Prostate gland (tissue), 2 donors: ENCODE data around the gene FRMD4A. TPM values are rescaled to one million over a fixed set of nuclear protein-coding genes. Genes with fewer than 3 reads are reported as not detected.
"Not testable (repeated sequence)": the region's sequence is repeated elsewhere in the genome, so short reads cannot be mapped to it uniquely, and the experiment has no call there.

Source experiments
- DNase-seq: peaks from one replicate; pipeline ENCODE4 v3.0.0-alpha.2; 2019; ENCODE audit warnings: low spot score
- H3K27ac ChIP-seq, 2 donors: fragments of 200-600 bp; sonication (generic); 2 replicates each; pipeline ENCODE4 v1.5.1; 2017 to 2019
- H3K27me3 ChIP-seq: fragments of 200-600 bp; sonication (generic); replicated peaks from 2 replicates; pipeline ENCODE4 v1.5.1; 2019; ENCODE audit not compliant: insufficient read depth
- H3K36me3 ChIP-seq, 2 donors: fragments of 200-600 bp; sonication (generic); 1 replicate in 1 of 2; 2 replicates in 1 of 2; pipeline versions ENCODE4 v1.5.1 to v1.8.1; 2017 to 2019
- H3K4me1 ChIP-seq: fragments of 200-600 bp; sonication (generic); replicated peaks from 2 replicates; pipeline ENCODE4 v1.5.1; 2019
- H3K4me3 ChIP-seq, 2 donors: fragments of 200-600 bp; sonication (generic); 2 replicates each; pipeline ENCODE4 v1.5.1; 2017 to 2019
- H3K9me3 ChIP-seq: fragments of 200-600 bp; sonication (generic); 2 replicates; pipeline ENCODE4 v1.5.1; 2017
- CTCF ChIP-seq, 4 experiments: fragments of 200-600 bp in 2 of 4; fragments of 450-650 bp in 2 of 4; sonication (generic) in 2 of 4; IDR thresholded peaks; 1 replicate in 3 of 4; 2 replicates in 1 of 4; pipeline ENCODE4 v1.5.1; 2016 to 2019; ENCODE audit warnings: antibody characterized with exemption in 4 of 4, mild to moderate bottlenecking in 2 of 4, moderate library complexity in 2 of 4
- POLR2A ChIP-seq: fragments of 450-650 bp; IDR thresholded peaks from one replicate; pipeline ENCODE4 v1.6.1; 2016; ENCODE audit warnings: antibody characterized with exemption, mild to moderate bottlenecking
- POLR2AphosphoS5 ChIP-seq: sonication (generic); formaldehyde crosslinking; IDR thresholded peaks from one replicate; pipeline ENCODE4 v1.6.1; 2017; ENCODE audit warnings: antibody characterized with exemption
- WGBS: methylation state at CpG from one replicate; pipeline ENCODE4 v1.1.5; 2018; 5-methylcytosine and 5-hydroxymethylcytosine counted together
- intact Hi-C: fragments of 100-400 bp; cut with DNase I; formaldehyde crosslinking; loops from one replicate; pipeline ENCODE4 v1.14.2; 2022
- total RNA-seq, 2 donors: library from RNA; depleted of rRNA; stranded (reverse); fragments of >200 nt; gene quantifications; one replicate each; pipeline ENCODE4 v1.1.0, GENCODE V29; 2016

The FRMD4A gene
- total RNA-seq, 2 donors from 2014 or later: 38.0 to 53.2 TPM

GRCh38 chr10:14052931-14053330 is 277.8 kb downstream of the FRMD4A start:
- no peaks in the 10 kb centered on the region for H3K9me3 ChIP-seq
- TF ChIP-seq CTCF (IDR thresholded peaks at IDR 0.05) (no peak), POLR2A (no peak), POLR2AphosphoS5 (no peak)
- no peaks in the 10 kb centered on the region for H3K4me1 ChIP-seq
- H3K36me3 ChIP-seq: no peaks in the 10 kb centered on the region
- no peak for DNase-seq
- H3K27me3 ChIP-seq: no peaks in the 10 kb centered on the region
- 87% methylated on average over 5 of the region's 5 CpGs for WGBS
- H3K27ac ChIP-seq: no peak overlapping the region
- no peak overlapping the region for H3K4me3 ChIP-seq
- intact Hi-C loops: no loop called here

- Histone ChIP-seq H3K27me3 (no peaks in the 10 kb centered on the region), H3K36me3 (no peaks in the 10 kb centered on the region), H3K27ac (no peak overlapping the region), H3K4me3 (no peak overlapping the region), H3K4me1 (no peaks in the 10 kb centered on the region), H3K9me3 (no peaks in the 10 kb centered on the region)
- intact Hi-C loops: no loop called here
- DNase-seq: no peak
- no peak for TF ChIP-seq POLR2A
- no peak for TF ChIP-seq POLR2AphosphoS5
- no peak for TF ChIP-seq CTCF (IDR thresholded peaks at IDR 0.05)
- WGBS: 90% methylated on average over 4 of the region's 4 CpGs
Measured at GRCh38 chr10:14050598-14050997, 280.1 kb downstream of the FRMD4A start.

- Histone ChIP-seq H3K27me3 (no peaks in the 10 kb centered on the region), H3K9me3 (no peaks in the 10 kb centered on the region), H3K4me1 (no peaks in the 10 kb centered on the region), H3K36me3 (no peaks in the 10 kb centered on the region), H3K27ac (no peak overlapping the region), H3K4me3 (no peak overlapping the region)
- DNase-seq: no peak
- intact Hi-C loops: no loop called here
- 73% methylated on average over 6 of the region's 6 CpGs for WGBS
- TF ChIP-seq CTCF (IDR thresholded peaks at IDR 0.05) (no peak), POLR2AphosphoS5 (no peak), POLR2A (no peak)
Measured at GRCh38 chr10:14048930-14049613, 281.7 kb downstream of the FRMD4A start.

GRCh38 chr10:14047431-14047830 is 283.3 kb downstream of the FRMD4A start:
- no peak for DNase-seq
- 72% methylated on average over 2 of the region's 2 CpGs for WGBS
- no peaks in the 10 kb centered on the region for H3K36me3 ChIP-seq
- no peak overlapping the region for H3K27ac ChIP-seq
- H3K9me3 ChIP-seq: no peaks in the 10 kb centered on the region
- TF ChIP-seq CTCF (IDR thresholded peaks at IDR 0.05) (no peak), POLR2AphosphoS5 (no peak), POLR2A (no peak)
- intact Hi-C loops: no loop called here
- H3K4me3 ChIP-seq: no peak overlapping the region
- H3K4me1 ChIP-seq: no peaks in the 10 kb centered on the region
- H3K27me3 ChIP-seq: no peaks in the 10 kb centered on the region

GRCh38 chr10:14042051-14042450 is 288.7 kb downstream of the FRMD4A start:
- H3K4me1 ChIP-seq, H3K4me3 ChIP-seq, H3K27me3 ChIP-seq, H3K9me3 ChIP-seq, H3K36me3 ChIP-seq, intact Hi-C loops: not testable (repeated sequence)
- DNase-seq: peak; percentile 37
- WGBS: 55% methylated on average over 7 of the region's 7 CpGs
- H3K27ac ChIP-seq: peak overlapping the region; percentile 61 to 62
- TF ChIP-seq POLR2AphosphoS5: peak; percentile 65
